ENCODE results near the gene TSPAN13.

Gene TSPAN13

GRCh38 chr7:16812542-16813231, 59.1 kb downstream of the TSPAN13 start:
- no peak for DNase-seq (ENCODE audit: low read depth in 2 of 2)

DNA sequence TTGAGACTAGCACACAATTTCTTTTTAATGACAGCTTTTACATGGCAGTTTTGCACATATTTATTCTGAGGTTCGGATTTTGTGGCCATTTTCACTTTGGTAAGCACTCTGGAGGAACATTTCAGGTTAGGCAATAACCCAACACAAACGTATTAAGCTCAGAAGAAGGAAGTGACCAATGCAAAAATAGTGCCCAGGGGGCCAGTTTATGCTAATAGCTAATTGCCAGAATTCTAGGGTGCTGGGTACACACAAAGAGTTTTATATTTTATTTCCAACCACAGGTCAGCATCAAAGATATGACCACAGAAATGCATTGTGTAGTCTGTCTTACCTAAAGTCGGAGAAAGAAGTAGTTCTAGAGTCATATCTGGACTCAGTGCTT, 59.7 kb downstream of the TSPAN13 start:
- DNase-seq (ENCODE audit: low read depth in 2 of 2): no peak

- no peak for DNase-seq (ENCODE audit: low read depth in 2 of 2)
Observed at GRCh38 chr7:16815001-16815400, 61.4 kb downstream of the TSPAN13 start.

- no peak for DNase-seq (ENCODE audit: low read depth in 2 of 2)
Observed at GRCh38 chr7:16816824-16817223, 63.3 kb downstream of the TSPAN13 start.

DNA sequence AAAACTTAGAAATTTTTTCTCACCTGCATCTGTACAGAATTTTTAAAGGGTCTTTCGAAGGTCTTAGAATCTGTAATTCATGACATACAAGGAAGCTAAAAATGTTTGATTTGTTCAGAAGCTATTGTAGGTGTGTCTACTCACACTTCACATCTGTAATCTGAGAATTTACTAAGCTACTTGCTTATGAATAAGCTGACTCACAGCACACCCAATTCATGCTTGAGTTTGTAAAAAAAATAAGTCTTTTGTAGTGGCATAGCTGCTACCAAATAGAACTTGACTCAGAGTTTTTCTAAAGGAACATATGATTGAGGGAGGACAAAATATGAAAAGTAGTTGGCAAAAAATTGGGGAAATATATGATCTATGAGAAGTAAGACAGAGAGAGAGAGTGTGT, 64.0 kb downstream of the TSPAN13 start:
- DNase-seq (ENCODE audit: low read depth in 2 of 2): no peak

DNA sequence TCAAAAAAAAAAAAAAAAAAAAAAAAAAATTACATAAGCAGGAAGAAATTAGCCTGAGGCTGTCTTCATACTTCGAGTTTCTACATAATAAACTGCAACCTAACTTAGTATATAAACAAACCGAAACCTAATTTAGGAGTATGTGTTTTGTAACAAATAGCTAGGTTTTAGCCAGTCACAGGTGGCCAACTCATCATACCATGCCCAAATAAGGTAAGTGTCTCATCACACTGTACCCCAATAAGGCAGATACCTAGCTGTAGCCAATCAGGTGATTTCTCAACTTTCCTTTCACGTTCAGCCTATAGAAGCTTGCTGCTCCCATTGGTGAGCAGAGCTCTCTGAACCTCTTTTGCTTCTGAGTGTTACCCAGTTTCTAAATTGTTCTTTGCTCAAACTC, 65.2 kb downstream of the TSPAN13 start:
- no peak for DNase-seq (ENCODE audit: low read depth in 2 of 2)

- DNase-seq (ENCODE audit: low read depth in 2 of 2): no peak
Observed at GRCh38 chr7:16822029-16822428, 68.5 kb downstream of the TSPAN13 start.

DNA sequence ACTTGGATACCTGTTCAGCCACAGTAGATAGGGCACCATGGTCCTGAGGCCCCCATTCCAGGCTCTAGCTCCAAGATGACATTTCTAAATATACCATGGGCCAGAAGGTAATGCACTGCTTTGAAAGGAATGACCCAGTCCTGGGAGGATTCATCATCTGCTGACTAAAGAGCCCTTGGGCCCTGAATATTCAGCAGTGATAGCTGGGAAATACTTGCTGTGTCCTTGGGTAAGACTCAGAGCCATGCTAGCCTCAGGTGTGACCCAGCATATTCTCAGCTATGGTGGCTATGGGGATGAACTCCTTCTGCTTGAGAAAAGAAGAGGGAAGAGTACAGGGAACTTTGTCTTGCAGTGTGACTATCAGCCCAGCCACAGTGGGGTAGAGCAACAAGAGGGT, 72.5 kb downstream of the TSPAN13 start:
- DNase-seq (ENCODE audit: low read depth in 2 of 2): no peak

- no peak for DNase-seq (ENCODE audit: low read depth in 2 of 2)
Observed at GRCh38 chr7:16833373-16833772, 79.8 kb downstream of the TSPAN13 start.
